GM19240 (cell line): Measurements from ENCODE around the gene CCDC15.
"Not testable (repeated sequence)": the region's sequence is repeated elsewhere in the genome, so short reads cannot be mapped to it uniquely, and the experiment has no call there.

ENCODE experiments used
- DNase-seq: peaks from one replicate; pipeline ENCODE4 v3.0.0; 2011; ENCODE audit warnings: low spot score; ENCODE audit not compliant: insufficient read length

Gene CCDC15

GRCh38 chr11:125080531-125080911 lies 126.5 kb downstream of the CCDC15 start:
- DNase-seq = no peak

GRCh38 chr11:125081098-125081798 lies 127.2 kb downstream of the CCDC15 start:
- no peak for DNase-seq

GRCh38 chr11:125082040-125082439 lies 128.0 kb downstream of the CCDC15 start:
- no peak for DNase-seq

- no peak for DNase-seq
Measured at GRCh38 chr11:125082611-125083311, 128.8 kb downstream of the CCDC15 start.

- no peak for DNase-seq
Measured at GRCh38 chr11:125083312-125084056, 129.5 kb downstream of the CCDC15 start.

GRCh38 chr11:125084057-125084416 lies 130.0 kb downstream of the CCDC15 start:
- DNase-seq = no peak

- DNase-seq = no peak
Measured at GRCh38 chr11:125084761-125085231, 130.8 kb downstream of the CCDC15 start.

GRCh38 chr11:125085301-125086081 lies 131.5 kb downstream of the CCDC15 start:
- DNase-seq = no peak

- no peak for DNase-seq
Measured at GRCh38 chr11:125086633-125087296, 132.8 kb downstream of the CCDC15 start.

GRCh38 chr11:125088123-125088522 lies 134.1 kb downstream of the CCDC15 start:
- no peak for DNase-seq

- DNase-seq = no peak
Measured at GRCh38 chr11:125088576-125089455, 134.8 kb downstream of the CCDC15 start.

- DNase-seq = not testable (repeated sequence)
Measured at GRCh38 chr11:125089481-125089880, 135.5 kb downstream of the CCDC15 start.

- not testable (repeated sequence) for DNase-seq
Measured at GRCh38 chr11:125090151-125090550, 136.1 kb downstream of the CCDC15 start.

GRCh38 chr11:125090816-125091215 lies 136.8 kb downstream of the CCDC15 start:
- DNase-seq = no peak
